ENCODE data around the gene OPCML. TPM values are rescaled to one million over a fixed set of nuclear protein-coding genes. Genes with fewer than 3 reads are reported as not detected.

OPCML gene
- total RNA-seq, 2 experiments from 2014 or later = not detected

- POLR2A ChIA-PET = no interaction called here
- ATAC-seq (ENCODE audit: low read depth) (no peak), DNase-seq (no peak)
- Mint-ChIP-seq H3K27me3 (peaks cover 4% of the 10 kb centered on the region), H3K36me3 (no peaks in the 10 kb centered on the region), H3K4me3 (no peak overlapping the region), H3K4me1 (peaks cover 4% of the 10 kb centered on the region), H3K27ac (no peak overlapping the region), H3K9me3 (no peaks in the 10 kb centered on the region)
Observed at GRCh38 chr11:132644520-132645239, 887.6 kb downstream of the OPCML start.

GRCh38 chr11:132643239-132643638, 889.1 kb downstream of the OPCML start:
- Mint-ChIP-seq H3K9me3 (no peaks in the 10 kb centered on the region), H3K4me1 (peaks cover 4% of the 10 kb centered on the region), H3K27me3 (peaks cover 4% of the 10 kb centered on the region), H3K4me3 (no peak overlapping the region), H3K27ac (no peak overlapping the region), H3K36me3 (no peaks in the 10 kb centered on the region)
- POLR2A ChIA-PET = no interaction called here
- DNase-seq (no peak), ATAC-seq (ENCODE audit: low read depth) (no peak)

- POLR2A ChIA-PET = interaction anchor here (0.5 kb wide), 1 partner anchor 53 kb away, joined by 3 read pairs; no protein-coding TSS in a partner anchor
- peaks cover 4% of the 10 kb centered on the region for H3K4me1 Mint-ChIP-seq
- no peak overlapping the region for H3K4me3 Mint-ChIP-seq
- H3K27ac Mint-ChIP-seq = no peak overlapping the region
- no peaks in the 10 kb centered on the region for H3K36me3 Mint-ChIP-seq
- no peaks in the 10 kb centered on the region for H3K9me3 Mint-ChIP-seq
- ATAC-seq (ENCODE audit: low read depth) = peak; percentile 52
- peaks cover 4% of the 10 kb centered on the region for H3K27me3 Mint-ChIP-seq
- DNase-seq = no peak
Observed at GRCh38 chr11:132640952-132641351, 891.3 kb downstream of the OPCML start.

DNA sequence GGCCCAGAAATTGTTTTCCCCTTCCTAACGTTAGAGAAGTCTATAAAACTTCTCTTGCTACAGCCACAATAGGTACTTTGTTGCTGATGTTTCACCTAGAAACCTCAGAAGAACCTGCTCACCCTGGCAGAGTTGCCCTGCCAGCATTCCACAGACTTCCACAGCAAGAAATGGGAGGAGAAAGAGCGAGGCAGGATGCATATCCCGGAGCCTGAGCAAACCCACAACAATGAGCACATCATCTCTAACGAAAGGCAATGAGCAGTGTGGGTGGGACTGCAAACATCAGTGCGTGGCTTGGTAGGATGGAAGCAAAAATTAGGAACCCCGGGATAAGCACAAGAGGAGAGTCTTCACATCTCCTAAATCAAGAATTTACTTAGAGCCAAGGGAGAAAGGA, 892.3 kb downstream of the OPCML start:
- no peak overlapping the region for H3K4me3 Mint-ChIP-seq
- no peaks in the 10 kb centered on the region for H3K36me3 Mint-ChIP-seq
- H3K4me1 Mint-ChIP-seq = peaks cover 4% of the 10 kb centered on the region
- H3K9me3 Mint-ChIP-seq = no peaks in the 10 kb centered on the region
- H3K27ac Mint-ChIP-seq = no peak overlapping the region
- DNase-seq (no peak), ATAC-seq (ENCODE audit: low read depth) (no peak)
- POLR2A ChIA-PET = no interaction called here
- peaks cover 4% of the 10 kb centered on the region for H3K27me3 Mint-ChIP-seq

- POLR2A ChIA-PET = no interaction called here
- no peak overlapping the region for H3K27ac Mint-ChIP-seq
- ATAC-seq (ENCODE audit: low read depth) (no peak), DNase-seq (no peak)
- no peaks in the 10 kb centered on the region for H3K9me3 Mint-ChIP-seq
- no peak overlapping the region for H3K4me3 Mint-ChIP-seq
- peaks cover 4% of the 10 kb centered on the region for H3K4me1 Mint-ChIP-seq
- no peaks in the 10 kb centered on the region for H3K36me3 Mint-ChIP-seq
- peaks cover 4% of the 10 kb centered on the region for H3K27me3 Mint-ChIP-seq
Observed at GRCh38 chr11:132639403-132639802, 892.9 kb downstream of the OPCML start.

DNA sequence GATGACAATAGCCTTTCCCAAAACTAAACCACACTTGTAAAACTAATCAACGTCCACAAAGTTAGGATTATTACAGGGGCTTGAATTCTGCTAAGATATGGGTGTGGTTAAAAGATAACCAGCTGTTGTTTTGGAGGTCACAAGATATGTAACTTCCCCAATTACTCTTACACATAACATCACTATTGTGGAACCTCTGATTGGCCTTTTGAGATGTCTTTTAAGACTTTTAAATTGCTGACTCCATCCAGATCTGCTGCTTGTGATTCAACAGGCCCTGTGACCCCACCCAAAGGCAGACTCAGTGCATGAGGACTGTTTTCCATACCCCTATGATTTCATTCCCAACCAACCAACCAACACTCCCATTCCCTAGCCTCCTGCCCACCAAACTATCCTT, 893.9 kb downstream of the OPCML start:
- H3K27ac Mint-ChIP-seq = no peak overlapping the region
- H3K4me1 Mint-ChIP-seq = peaks cover 4% of the 10 kb centered on the region
- DNase-seq (no peak), ATAC-seq (ENCODE audit: low read depth) (no peak)
- POLR2A ChIA-PET = no interaction called here
- peaks cover under 1% of the 10 kb centered on the region for H3K27me3 Mint-ChIP-seq
- H3K9me3 Mint-ChIP-seq = no peaks in the 10 kb centered on the region
- H3K36me3 Mint-ChIP-seq = no peaks in the 10 kb centered on the region
- no peak overlapping the region for H3K4me3 Mint-ChIP-seq

- no peak overlapping the region for H3K4me3 Mint-ChIP-seq
- no peaks in the 10 kb centered on the region for H3K27me3 Mint-ChIP-seq
Observed at GRCh38 chr11:132636523-132636922, 895.8 kb downstream of the OPCML start.

DNA sequence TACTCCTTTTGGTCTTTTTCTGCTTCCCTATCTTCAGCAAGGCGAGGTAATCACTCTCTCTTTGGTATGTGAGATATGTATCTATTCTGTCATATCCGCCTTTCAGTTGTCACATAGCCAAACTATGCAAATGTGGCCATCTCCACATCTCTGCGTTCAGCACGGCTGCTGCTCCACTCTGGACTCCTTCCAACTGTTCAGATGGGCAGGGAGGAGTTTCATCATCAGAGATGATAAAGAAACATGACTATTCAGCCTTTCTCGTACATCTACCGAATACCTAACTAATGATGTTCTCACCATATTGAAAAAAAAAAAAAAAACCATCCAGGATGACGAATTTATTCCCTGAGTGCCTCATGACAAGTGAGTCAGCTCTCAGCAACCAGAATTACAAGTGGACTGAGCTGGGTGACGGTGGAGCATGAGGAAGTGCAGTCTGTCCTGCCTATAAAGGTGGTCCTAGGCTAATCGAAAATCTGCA, 899.6 kb downstream of the OPCML start:
- no peaks in the 10 kb centered on the region for H3K27me3 Mint-ChIP-seq
- H3K4me3 Mint-ChIP-seq = no peak overlapping the region
- no peaks in the 10 kb centered on the region for H3K4me1 Mint-ChIP-seq
- DNase-seq = no peak
- no peaks in the 10 kb centered on the region for H3K36me3 Mint-ChIP-seq
- H3K9me3 Mint-ChIP-seq = peaks cover 1% of the 10 kb centered on the region
- no peak overlapping the region for H3K27ac Mint-ChIP-seq
- no peak for ATAC-seq (ENCODE audit: low read depth)
- POLR2A ChIA-PET = no interaction called here

More at GRCh38 chr11:132636523-132636922, 895.8 kb downstream of the OPCML start:
- Mint-ChIP-seq H3K4me1 (peaks cover 4% of the 10 kb centered on the region), H3K36me3 (no peaks in the 10 kb centered on the region), H3K9me3 (peaks cover 1% of the 10 kb centered on the region), H3K27ac (no peak overlapping the region)
- no peak for DNase-seq
- POLR2A ChIA-PET = no interaction called here
- no peak for ATAC-seq (ENCODE audit: low read depth)

DNA sequence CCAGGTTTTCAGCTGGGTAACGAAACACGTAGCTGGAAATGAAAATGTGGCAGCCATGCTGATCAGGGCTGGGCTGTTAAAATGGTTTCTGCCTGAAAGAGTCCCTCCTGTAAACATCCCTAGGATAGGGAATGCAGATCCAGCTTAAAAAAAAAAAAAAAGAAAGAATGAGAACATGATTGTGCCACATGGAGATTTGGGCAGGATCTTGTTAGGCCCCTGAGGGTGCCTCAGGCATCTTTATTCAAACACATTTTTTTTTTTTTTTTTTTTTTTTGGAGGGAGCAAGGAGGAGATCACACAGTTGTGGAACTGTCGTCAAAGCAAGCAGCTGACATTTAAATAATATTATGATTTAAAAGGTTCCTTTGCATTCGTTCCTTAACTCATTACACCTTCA, 900.3 kb downstream of the OPCML start:
- POLR2A ChIA-PET = no interaction called here
- DNase-seq = no peak
- no peaks in the 10 kb centered on the region for H3K27me3 Mint-ChIP-seq
- H3K36me3 Mint-ChIP-seq = no peaks in the 10 kb centered on the region
- H3K9me3 Mint-ChIP-seq = peaks cover 1% of the 10 kb centered on the region
- no peak overlapping the region for H3K27ac Mint-ChIP-seq
- no peaks in the 10 kb centered on the region for H3K4me1 Mint-ChIP-seq
- ATAC-seq (ENCODE audit: low read depth) = no peak
- H3K4me3 Mint-ChIP-seq = no peak overlapping the region

DNA sequence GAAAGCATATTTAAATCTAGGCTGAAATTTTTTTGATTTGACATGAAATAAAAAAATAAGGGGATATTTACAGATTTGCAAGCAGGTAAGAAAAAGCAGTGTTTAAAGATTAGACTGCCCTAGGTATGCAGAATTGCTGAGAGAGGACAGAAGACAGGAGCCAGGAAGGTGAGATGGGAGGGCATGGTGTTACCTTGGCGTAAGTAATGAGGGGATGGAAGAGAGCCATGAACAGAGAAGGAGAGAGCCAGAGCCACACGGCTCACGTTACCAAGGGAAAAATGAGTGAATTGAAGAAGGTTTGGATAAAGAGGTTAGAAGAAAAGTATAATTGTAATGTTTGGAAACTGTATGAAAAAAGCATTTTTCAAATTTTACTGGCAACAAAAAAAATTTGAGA, 904.3 kb downstream of the OPCML start:
- DNase-seq (no peak), ATAC-seq (ENCODE audit: low read depth) (no peak)
- Mint-ChIP-seq H3K4me1 (no peaks in the 10 kb centered on the region), H3K27ac (no peak overlapping the region), H3K27me3 (no peaks in the 10 kb centered on the region), H3K4me3 (no peak overlapping the region), H3K36me3 (no peaks in the 10 kb centered on the region), H3K9me3 (peaks cover 1% of the 10 kb centered on the region)
- POLR2A ChIA-PET = no interaction called here

GRCh38 chr11:132626446-132626845, 905.9 kb downstream of the OPCML start:
- Mint-ChIP-seq H3K4me1 (no peaks in the 10 kb centered on the region), H3K27ac (no peak overlapping the region), H3K27me3 (no peaks in the 10 kb centered on the region), H3K36me3 (no peaks in the 10 kb centered on the region), H3K9me3 (no peaks in the 10 kb centered on the region), H3K4me3 (no peak overlapping the region)
- DNase-seq (no peak), ATAC-seq (ENCODE audit: low read depth) (no peak)
- POLR2A ChIA-PET = no interaction called here

DNA sequence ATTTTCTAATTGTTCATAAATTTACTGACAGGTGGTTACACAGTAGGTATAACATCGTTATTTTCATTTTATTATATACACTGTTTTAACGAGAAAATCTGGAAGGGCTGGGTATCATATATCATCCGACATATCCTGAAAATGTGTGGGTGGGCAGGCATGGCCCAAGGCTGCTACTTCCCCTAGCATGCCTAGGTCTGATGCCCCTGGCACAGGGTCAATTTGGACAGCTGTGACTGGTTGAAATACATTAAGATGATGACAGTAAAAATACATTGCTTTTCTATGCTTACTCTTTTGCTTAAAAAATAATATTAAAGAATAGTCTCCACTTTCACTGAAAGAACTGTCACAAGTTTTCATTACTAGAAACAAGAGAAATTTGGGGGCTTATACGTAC, 908.8 kb downstream of the OPCML start:
- no peak for ATAC-seq (ENCODE audit: low read depth)
- Mint-ChIP-seq H3K27ac (no peak overlapping the region), H3K4me1 (no peaks in the 10 kb centered on the region), H3K27me3 (no peaks in the 10 kb centered on the region), H3K4me3 (no peak overlapping the region), H3K36me3 (no peaks in the 10 kb centered on the region), H3K9me3 (peaks cover 2% of the 10 kb centered on the region)
- DNase-seq = no peak
- POLR2A ChIA-PET = no interaction called here

- DNase-seq (no peak), ATAC-seq (ENCODE audit: low read depth) (no peak)
- Mint-ChIP-seq H3K27ac (no peak overlapping the region), H3K36me3 (no peaks in the 10 kb centered on the region), H3K4me1 (no peaks in the 10 kb centered on the region), H3K4me3 (no peak overlapping the region), H3K27me3 (no peaks in the 10 kb centered on the region), H3K9me3 (peaks cover 2% of the 10 kb centered on the region)
- POLR2A ChIA-PET = no interaction called here
Observed at GRCh38 chr11:132621976-132622580, 910.2 kb downstream of the OPCML start.

GRCh38 chr11:132620423-132620822, 911.9 kb downstream of the OPCML start:
- DNase-seq (no peak), ATAC-seq (ENCODE audit: low read depth) (no peak)
- no peaks in the 10 kb centered on the region for H3K4me1 Mint-ChIP-seq
- H3K27ac Mint-ChIP-seq = no peak overlapping the region
- POLR2A ChIA-PET = no interaction called here
- no peaks in the 10 kb centered on the region for H3K27me3 Mint-ChIP-seq
- H3K4me3 Mint-ChIP-seq = no peak overlapping the region
- H3K9me3 Mint-ChIP-seq = peaks cover 2% of the 10 kb centered on the region
- no peaks in the 10 kb centered on the region for H3K36me3 Mint-ChIP-seq
